ENCODE data around the gene GALNT8. TPM values are rescaled to one million over a fixed set of nuclear protein-coding genes. Genes with fewer than 3 reads are reported as not detected.
A peak's percentile ranks its signal among the peaks of the same experiment; 100 is the strongest.

GALNT8 gene
- total and polyA plus RNA-seq, 2 experiments from 2014 or later, result 3.8 to 7.7 TPM

DNA sequence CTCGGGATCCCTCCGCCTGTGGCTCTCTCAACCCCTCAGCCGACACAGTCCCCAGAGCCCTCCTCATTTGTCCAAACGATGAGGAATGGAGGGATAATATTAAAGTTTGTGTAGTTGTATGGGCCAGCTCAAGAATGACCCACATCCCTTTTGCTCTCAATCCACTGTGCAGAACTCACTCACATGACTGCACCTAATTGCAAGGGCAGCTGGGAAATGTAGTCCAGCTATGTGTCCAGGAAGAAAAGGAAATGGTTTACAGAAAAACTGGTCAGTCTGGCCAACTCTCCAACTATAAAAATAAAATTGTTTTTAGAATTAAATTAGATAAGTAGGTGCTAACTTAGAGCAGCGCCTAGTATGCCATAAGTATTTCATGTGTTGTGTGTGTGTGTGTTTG is 66.6 kb downstream of the GALNT8 start:
- ATAC-seq (no peak; the same call in 2 of the 3 replicates), DNase-seq (ENCODE audit: low spot score) (peak; percentile 15)
- Histone ChIP-seq H3K79me2 (replicated peaks; ENCODE audit: insufficient read depth) (no peaks in the 10 kb centered on the region), H3F3A (replicated peaks; ENCODE audit: low read depth) (no peaks in the 10 kb centered on the region), H2AFZ (no peak overlapping the region), H3K36me3 (ENCODE audit: insufficient read depth) (no peaks in the 10 kb centered on the region), H3K27me3 (ENCODE audit: insufficient read depth) (no peaks in the 10 kb centered on the region), H3K4me2 (no peak overlapping the region), H4K20me1 (replicated peaks; ENCODE audit: insufficient read depth) (no peaks in the 10 kb centered on the region), H3K4me1 (ENCODE audit: insufficient read depth) (no peaks in the 10 kb centered on the region), H3K4me3 (no peak overlapping the region), H3K9me2 (ENCODE audit: insufficient read depth) (no peaks in the 10 kb centered on the region), H3K27ac (ENCODE audit: low read depth) (no peak overlapping the region)
- Mint-ChIP-seq H3K27me3 (ENCODE audit: insufficient read depth, low read depth, poor library complexity) (peaks cover 3% of the 10 kb centered on the region), H3K9me3 (peaks cover 10% of the 10 kb centered on the region; the same call in 2 of the 3 replicates), H3K27ac (no peak overlapping the region), H3K4me3 (no peak overlapping the region), H3K4me1 (no peaks in the 10 kb centered on the region), H3K36me3 (ENCODE audit: low read depth) (peaks cover 16% of the 10 kb centered on the region)
- no peak for TF ChIP-seq NANOG (IDR thresholded peaks at IDR 0.05; ENCODE audit: borderline replicate concordance)
- TF ChIP-seq STAT1 (IDR thresholded peaks at IDR 0.05; ENCODE audit: unreplicated experiment), result no peak
- TF ChIP-seq, protein P1, sequence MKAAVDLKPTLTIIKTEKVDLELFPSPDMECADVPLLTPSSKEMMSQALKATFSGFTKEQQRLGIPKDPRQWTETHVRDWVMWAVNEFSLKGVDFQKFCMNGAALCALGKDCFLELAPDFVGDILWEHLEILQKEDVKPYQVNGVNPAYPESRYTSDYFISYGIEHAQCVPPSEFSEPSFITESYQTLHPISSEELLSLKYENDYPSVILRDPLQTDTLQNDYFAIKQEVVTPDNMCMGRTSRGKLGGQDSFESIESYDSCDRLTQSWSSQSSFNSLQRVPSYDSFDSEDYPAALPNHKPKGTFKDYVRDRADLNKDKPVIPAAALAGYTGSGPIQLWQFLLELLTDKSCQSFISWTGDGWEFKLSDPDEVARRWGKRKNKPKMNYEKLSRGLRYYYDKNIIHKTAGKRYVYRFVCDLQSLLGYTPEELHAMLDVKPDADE (IDR thresholded peaks at IDR 0.05), result peak; percentile 51; the same call in 1 of the 2 replicates

DNA sequence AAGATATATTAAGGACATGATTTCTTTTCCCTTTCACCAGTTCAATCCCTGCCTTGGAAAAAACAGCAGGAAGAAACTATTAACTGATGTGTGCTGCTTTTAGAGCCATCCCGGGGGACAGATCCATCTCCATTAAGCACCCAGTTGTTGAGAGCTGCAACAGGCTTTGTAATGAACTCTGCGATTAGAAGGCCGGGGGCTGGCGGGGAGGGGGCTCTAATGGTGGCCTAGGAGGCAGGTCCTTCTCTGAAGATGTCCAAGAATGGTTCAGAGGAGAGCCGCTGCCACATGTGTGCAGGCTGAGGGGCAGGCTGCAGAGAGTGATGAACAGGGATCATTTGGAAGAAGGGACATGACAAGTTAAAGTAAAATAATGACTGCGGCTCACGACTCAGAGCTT is 67.8 kb downstream of the GALNT8 start:
- DNase-seq (ENCODE audit: low spot score) (no peak), ATAC-seq (no peak)
- H3K4me1 ChIP-seq (ENCODE audit: insufficient read depth), result no peaks in the 10 kb centered on the region
- TF ChIP-seq ZNF331 (CRISPR knock-in tag; IDR thresholded peaks at IDR 0.05; ENCODE audit: low read depth) (no peak), EZH2phosphoT487 (IDR thresholded peaks at IDR 0.05; ENCODE audit: unreplicated experiment) (no peak), CREB1 (CRISPR knock-in tag; IDR thresholded peaks at IDR 0.05; ENCODE audit: low read depth) (no peak), EZH2 (IDR thresholded peaks at IDR 0.05; ENCODE audit: low read depth, unreplicated experiment) (no peak), POLR2AphosphoS5 (IDR thresholded peaks at IDR 0.05; ENCODE audit: low read depth) (no peak), ZNF114 (CRISPR knock-in tag; IDR thresholded peaks at IDR 0.05) (no peak), JUNB (IDR thresholded peaks at IDR 0.05; ENCODE audit: unreplicated experiment) (no peak)
- TF ChIP-seq, protein P2, sequence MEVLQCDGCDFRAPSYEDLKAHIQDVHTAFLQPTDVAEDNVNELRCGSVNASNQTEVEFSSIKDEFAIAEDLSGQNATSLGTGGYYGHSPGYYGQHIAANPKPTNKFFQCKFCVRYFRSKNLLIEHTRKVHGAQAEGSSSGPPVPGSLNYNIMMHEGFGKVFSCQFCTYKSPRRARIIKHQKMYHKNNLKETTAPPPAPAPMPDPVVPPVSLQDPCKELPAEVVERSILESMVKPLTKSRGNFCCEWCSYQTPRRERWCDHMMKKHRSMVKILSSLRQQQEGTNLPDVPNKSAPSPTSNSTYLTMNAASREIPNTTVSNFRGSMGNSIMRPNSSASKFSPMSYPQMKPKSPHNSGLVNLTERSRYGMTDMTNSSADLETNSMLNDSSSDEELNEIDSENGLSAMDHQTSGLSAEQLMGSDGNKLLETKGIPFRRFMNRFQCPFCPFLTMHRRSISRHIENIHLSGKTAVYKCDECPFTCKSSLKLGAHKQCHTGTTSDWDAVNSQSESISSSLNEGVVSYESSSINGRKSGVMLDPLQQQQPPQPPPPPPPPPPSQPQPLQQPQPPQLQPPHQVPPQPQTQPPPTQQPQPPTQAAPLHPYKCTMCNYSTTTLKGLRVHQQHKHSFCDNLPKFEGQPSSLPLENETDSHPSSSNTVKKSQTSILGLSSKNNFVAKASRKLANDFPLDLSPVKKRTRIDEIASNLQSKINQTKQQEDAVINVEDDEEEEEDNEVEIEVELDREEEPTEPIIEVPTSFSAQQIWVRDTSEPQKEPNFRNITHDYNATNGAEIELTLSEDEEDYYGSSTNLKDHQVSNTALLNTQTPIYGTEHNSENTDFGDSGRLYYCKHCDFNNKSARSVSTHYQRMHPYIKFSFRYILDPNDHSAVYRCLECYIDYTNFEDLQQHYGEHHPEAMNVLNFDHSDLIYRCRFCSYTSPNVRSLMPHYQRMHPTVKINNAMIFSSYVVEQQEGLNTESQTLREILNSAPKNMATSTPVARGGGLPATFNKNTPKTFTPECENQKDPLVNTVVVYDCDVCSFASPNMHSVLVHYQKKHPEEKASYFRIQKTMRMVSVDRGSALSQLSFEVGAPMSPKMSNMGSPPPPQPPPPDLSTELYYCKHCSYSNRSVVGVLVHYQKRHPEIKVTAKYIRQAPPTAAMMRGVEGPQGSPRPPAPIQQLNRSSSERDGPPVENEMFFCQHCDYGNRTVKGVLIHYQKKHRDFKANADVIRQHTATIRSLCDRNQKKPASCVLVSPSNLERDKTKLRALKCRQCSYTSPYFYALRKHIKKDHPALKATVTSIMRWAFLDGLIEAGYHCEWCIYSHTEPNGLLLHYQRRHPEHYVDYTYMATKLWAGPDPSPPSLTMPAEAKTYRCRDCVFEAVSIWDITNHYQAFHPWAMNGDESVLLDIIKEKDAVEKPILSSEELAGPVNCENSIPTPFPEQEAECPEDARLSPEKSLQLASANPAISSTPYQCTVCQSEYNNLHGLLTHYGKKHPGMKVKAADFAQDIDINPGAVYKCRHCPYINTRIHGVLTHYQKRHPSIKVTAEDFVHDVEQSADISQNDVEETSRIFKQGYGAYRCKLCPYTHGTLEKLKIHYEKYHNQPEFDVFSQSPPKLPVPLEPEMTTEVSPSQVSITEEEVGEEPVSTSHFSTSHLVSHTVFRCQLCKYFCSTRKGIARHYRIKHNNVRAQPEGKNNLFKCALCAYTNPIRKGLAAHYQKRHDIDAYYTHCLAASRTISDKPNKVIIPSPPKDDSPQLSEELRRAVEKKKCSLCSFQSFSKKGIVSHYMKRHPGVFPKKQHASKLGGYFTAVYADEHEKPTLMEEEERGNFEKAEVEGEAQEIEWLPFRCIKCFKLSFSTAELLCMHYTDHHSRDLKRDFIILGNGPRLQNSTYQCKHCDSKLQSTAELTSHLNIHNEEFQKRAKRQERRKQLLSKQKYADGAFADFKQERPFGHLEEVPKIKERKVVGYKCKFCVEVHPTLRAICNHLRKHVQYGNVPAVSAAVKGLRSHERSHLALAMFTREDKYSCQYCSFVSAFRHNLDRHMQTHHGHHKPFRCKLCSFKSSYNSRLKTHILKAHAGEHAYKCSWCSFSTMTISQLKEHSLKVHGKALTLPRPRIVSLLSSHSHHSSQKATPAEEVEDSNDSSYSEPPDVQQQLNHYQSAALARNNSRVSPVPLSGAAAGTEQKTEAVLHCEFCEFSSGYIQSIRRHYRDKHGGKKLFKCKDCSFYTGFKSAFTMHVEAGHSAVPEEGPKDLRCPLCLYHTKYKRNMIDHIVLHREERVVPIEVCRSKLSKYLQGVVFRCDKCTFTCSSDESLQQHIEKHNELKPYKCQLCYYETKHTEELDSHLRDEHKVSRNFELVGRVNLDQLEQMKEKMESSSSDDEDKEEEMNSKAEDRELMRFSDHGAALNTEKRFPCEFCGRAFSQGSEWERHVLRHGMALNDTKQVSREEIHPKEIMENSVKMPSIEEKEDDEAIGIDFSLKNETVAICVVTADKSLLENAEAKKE (CRISPR knock-in tag; IDR thresholded peaks at IDR 0.05), result no peak
- TF ChIP-seq, protein P1 (IDR thresholded peaks at IDR 0.05), result no peak
- TF ChIP-seq, protein P3, sequence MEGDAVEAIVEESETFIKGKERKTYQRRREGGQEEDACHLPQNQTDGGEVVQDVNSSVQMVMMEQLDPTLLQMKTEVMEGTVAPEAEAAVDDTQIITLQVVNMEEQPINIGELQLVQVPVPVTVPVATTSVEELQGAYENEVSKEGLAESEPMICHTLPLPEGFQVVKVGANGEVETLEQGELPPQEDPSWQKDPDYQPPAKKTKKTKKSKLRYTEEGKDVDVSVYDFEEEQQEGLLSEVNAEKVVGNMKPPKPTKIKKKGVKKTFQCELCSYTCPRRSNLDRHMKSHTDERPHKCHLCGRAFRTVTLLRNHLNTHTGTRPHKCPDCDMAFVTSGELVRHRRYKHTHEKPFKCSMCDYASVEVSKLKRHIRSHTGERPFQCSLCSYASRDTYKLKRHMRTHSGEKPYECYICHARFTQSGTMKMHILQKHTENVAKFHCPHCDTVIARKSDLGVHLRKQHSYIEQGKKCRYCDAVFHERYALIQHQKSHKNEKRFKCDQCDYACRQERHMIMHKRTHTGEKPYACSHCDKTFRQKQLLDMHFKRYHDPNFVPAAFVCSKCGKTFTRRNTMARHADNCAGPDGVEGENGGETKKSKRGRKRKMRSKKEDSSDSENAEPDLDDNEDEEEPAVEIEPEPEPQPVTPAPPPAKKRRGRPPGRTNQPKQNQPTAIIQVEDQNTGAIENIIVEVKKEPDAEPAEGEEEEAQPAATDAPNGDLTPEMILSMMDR (conservative IDR thresholded peaks at IDR 0.05; ENCODE audit: low read depth in 2 of 2), result no peak
- no peaks in the 10 kb centered on the region for H3F3A ChIP-seq (replicated peaks; ENCODE audit: low read depth)
- no peak overlapping the region for H3K4me3 ChIP-seq
- Mint-ChIP-seq H3K4me1 (no peaks in the 10 kb centered on the region), H3K27ac (no peak overlapping the region), H3K4me3 (no peak overlapping the region), H3K9me3 (peaks cover 12% of the 10 kb centered on the region; the same call in 2 of the 3 replicates), H3K27me3 (ENCODE audit: insufficient read depth, low read depth, poor library complexity) (peaks cover 5% of the 10 kb centered on the region), H3K36me3 (ENCODE audit: low read depth) (peaks cover 19% of the 10 kb centered on the region)
- no peak overlapping the region for H2AFZ ChIP-seq
- no peaks in the 10 kb centered on the region for H3K9me2 ChIP-seq (ENCODE audit: insufficient read depth)
- no peaks in the 10 kb centered on the region for H3K36me3 ChIP-seq (ENCODE audit: insufficient read depth)
- no peak overlapping the region for H3K4me2 ChIP-seq
- H3K27me3 ChIP-seq (ENCODE audit: insufficient read depth), result no peaks in the 10 kb centered on the region
- H3K79me2 ChIP-seq (replicated peaks; ENCODE audit: insufficient read depth), result no peaks in the 10 kb centered on the region
- H3K27ac ChIP-seq (ENCODE audit: low read depth), result no peak overlapping the region
- H4K20me1 ChIP-seq (replicated peaks; ENCODE audit: insufficient read depth), result no peaks in the 10 kb centered on the region
